ENCODE results near the gene TOX2.

Gene TOX2

GRCh38 chr20:44071057-44071456 lies 156.4 kb downstream of the TOX2 start:
- Histone ChIP-seq H2AK5ac (ENCODE audit: low read length) (no peak overlapping the region), H3K4me1 (ENCODE audit: control insufficient read depth, low read depth, low read length) (no peaks in the 10 kb centered on the region), H2BK5ac (ENCODE audit: low read length) (no peak overlapping the region), H3K18ac (ENCODE audit: low read length) (no peak overlapping the region), H3K27ac (ENCODE audit: low read depth, low read length) (no peak overlapping the region), H3K4ac (ENCODE audit: low read depth, low read length) (no peak overlapping the region), H3K36me3 (ENCODE audit: control insufficient read depth, insufficient read depth, low read length) (no peaks in the 10 kb centered on the region), H3K79me2 (ENCODE audit: control insufficient read depth, insufficient read depth, low read length) (no peaks in the 10 kb centered on the region), H3K9ac (ENCODE audit: low read length) (no peak overlapping the region), H2BK15ac (replicated peaks; ENCODE audit: low read depth) (no peak overlapping the region), H3K4me3 (ENCODE audit: low read length) (no peak overlapping the region), H4K5ac (ENCODE audit: low read length) (no peak overlapping the region), H3K56ac (ENCODE audit: low read length) (no peak overlapping the region), H2BK120ac (ENCODE audit: low read depth, low read length) (no peak overlapping the region), H3K4me2 (ENCODE audit: low read length) (no peak overlapping the region), H4K8ac (ENCODE audit: low read depth, low read length) (no peak overlapping the region), H3K79me1 (ENCODE audit: low read length) (no peaks in the 10 kb centered on the region), H3K23ac (ENCODE audit: low read length) (no peak overlapping the region), H3K27me3 (ENCODE audit: insufficient read depth, low read length, poor library complexity) (no peaks in the 10 kb centered on the region)
- DNase-seq = no peak
- WGBS (ENCODE audit: extremely low coverage, insufficient coverage, low lambda C conversion rate) = no CpG with 5 or more reads among the region's 10 CpGs

GRCh38 chr20:44071526-44072111 lies 157.0 kb downstream of the TOX2 start:
- Histone ChIP-seq H3K79me2 (ENCODE audit: control insufficient read depth, insufficient read depth, low read length) (no peaks in the 10 kb centered on the region), H2BK15ac (replicated peaks; ENCODE audit: low read depth) (no peak overlapping the region), H4K8ac (ENCODE audit: low read depth, low read length) (no peak overlapping the region), H2AK5ac (ENCODE audit: low read length) (no peak overlapping the region), H3K9ac (ENCODE audit: low read length) (no peak overlapping the region), H3K27ac (ENCODE audit: low read depth, low read length) (no peak overlapping the region), H3K4me2 (ENCODE audit: low read length) (no peak overlapping the region), H3K18ac (ENCODE audit: low read length) (no peak overlapping the region), H4K5ac (ENCODE audit: low read length) (no peak overlapping the region), H3K79me1 (ENCODE audit: low read length) (no peaks in the 10 kb centered on the region), H3K36me3 (ENCODE audit: control insufficient read depth, insufficient read depth, low read length) (no peaks in the 10 kb centered on the region), H2BK120ac (ENCODE audit: low read depth, low read length) (no peak overlapping the region), H3K4ac (ENCODE audit: low read depth, low read length) (no peak overlapping the region), H3K23ac (ENCODE audit: low read length) (no peak overlapping the region), H2BK5ac (ENCODE audit: low read length) (no peak overlapping the region), H3K56ac (ENCODE audit: low read length) (no peak overlapping the region), H3K27me3 (ENCODE audit: insufficient read depth, low read length, poor library complexity) (no peaks in the 10 kb centered on the region), H3K4me1 (ENCODE audit: control insufficient read depth, low read depth, low read length) (no peaks in the 10 kb centered on the region), H3K4me3 (ENCODE audit: low read length) (no peak overlapping the region)
- DNase-seq = no peak
- WGBS (ENCODE audit: extremely low coverage, insufficient coverage, low lambda C conversion rate) = no CpG with 5 or more reads among the region's 11 CpGs

GRCh38 chr20:44072384-44072783 lies 157.7 kb downstream of the TOX2 start:
- no peak for DNase-seq
- Histone ChIP-seq H3K27ac (ENCODE audit: low read depth, low read length) (no peak overlapping the region), H2BK5ac (ENCODE audit: low read length) (no peak overlapping the region), H3K36me3 (ENCODE audit: control insufficient read depth, insufficient read depth, low read length) (no peaks in the 10 kb centered on the region), H3K4me2 (ENCODE audit: low read length) (no peak overlapping the region), H3K4me3 (ENCODE audit: low read length) (no peak overlapping the region), H3K79me2 (ENCODE audit: control insufficient read depth, insufficient read depth, low read length) (no peaks in the 10 kb centered on the region), H2BK15ac (replicated peaks; ENCODE audit: low read depth) (no peak overlapping the region), H3K79me1 (ENCODE audit: low read length) (no peaks in the 10 kb centered on the region), H4K8ac (ENCODE audit: low read depth, low read length) (no peak overlapping the region), H3K23ac (ENCODE audit: low read length) (no peak overlapping the region), H3K27me3 (ENCODE audit: insufficient read depth, low read length, poor library complexity) (no peaks in the 10 kb centered on the region), H4K5ac (ENCODE audit: low read length) (no peak overlapping the region), H3K4me1 (ENCODE audit: control insufficient read depth, low read depth, low read length) (no peaks in the 10 kb centered on the region), H2AK5ac (ENCODE audit: low read length) (no peak overlapping the region), H3K4ac (ENCODE audit: low read depth, low read length) (no peak overlapping the region), H2BK120ac (ENCODE audit: low read depth, low read length) (no peak overlapping the region), H3K56ac (ENCODE audit: low read length) (no peak overlapping the region), H3K18ac (ENCODE audit: low read length) (no peak overlapping the region), H3K9ac (ENCODE audit: low read length) (no peak overlapping the region)
- WGBS (ENCODE audit: extremely low coverage, insufficient coverage, low lambda C conversion rate) = no CpG with 5 or more reads among the region's 6 CpGs

- H3K4ac ChIP-seq (ENCODE audit: low read depth, low read length) = no peak overlapping the region
- no peak overlapping the region for H3K23ac ChIP-seq (ENCODE audit: low read length)
- H3K4me1 ChIP-seq (ENCODE audit: control insufficient read depth, low read depth, low read length) = no peaks in the 10 kb centered on the region
- WGBS (ENCODE audit: extremely low coverage, insufficient coverage, low lambda C conversion rate) = no CpG with 5 or more reads among the region's 16 CpGs
- no peak overlapping the region for H3K56ac ChIP-seq (ENCODE audit: low read length)
- no peaks in the 10 kb centered on the region for H3K79me2 ChIP-seq (ENCODE audit: control insufficient read depth, insufficient read depth, low read length)
- H3K9ac ChIP-seq (ENCODE audit: low read length) = no peak overlapping the region
- no peak overlapping the region for H2BK15ac ChIP-seq (replicated peaks; ENCODE audit: low read depth)
- H2AK5ac ChIP-seq (ENCODE audit: low read length) = no peak overlapping the region
- no peak overlapping the region for H3K4me3 ChIP-seq (ENCODE audit: low read length)
- H3K18ac ChIP-seq (ENCODE audit: low read length) = no peak overlapping the region
- H2BK5ac ChIP-seq (ENCODE audit: low read length) = no peak overlapping the region
- no peak for DNase-seq
- no peak overlapping the region for H2BK120ac ChIP-seq (ENCODE audit: low read depth, low read length)
- no peaks in the 10 kb centered on the region for H3K36me3 ChIP-seq (ENCODE audit: control insufficient read depth, insufficient read depth, low read length)
- no peak overlapping the region for H3K27ac ChIP-seq (ENCODE audit: low read depth, low read length)
- no peak overlapping the region for H3K4me2 ChIP-seq (ENCODE audit: low read length)
- H4K5ac ChIP-seq (ENCODE audit: low read length) = no peak overlapping the region
- no peak overlapping the region for H4K8ac ChIP-seq (ENCODE audit: low read depth, low read length)
- no peaks in the 10 kb centered on the region for H3K79me1 ChIP-seq (ENCODE audit: low read length)
- H3K27me3 ChIP-seq (ENCODE audit: insufficient read depth, low read length, poor library complexity) = no peaks in the 10 kb centered on the region
Measured at GRCh38 chr20:44073011-44073674, 158.5 kb downstream of the TOX2 start.

GRCh38 chr20:44073675-44074071 lies 159.0 kb downstream of the TOX2 start:
- Histone ChIP-seq H3K4me3 (ENCODE audit: low read length) (no peak overlapping the region), H3K4me2 (ENCODE audit: low read length) (no peak overlapping the region), H3K27ac (ENCODE audit: low read depth, low read length) (no peak overlapping the region), H3K79me1 (ENCODE audit: low read length) (no peaks in the 10 kb centered on the region), H3K56ac (ENCODE audit: low read length) (no peak overlapping the region), H2AK5ac (ENCODE audit: low read length) (no peak overlapping the region), H2BK5ac (ENCODE audit: low read length) (no peak overlapping the region), H3K4ac (ENCODE audit: low read depth, low read length) (no peak overlapping the region), H3K36me3 (ENCODE audit: control insufficient read depth, insufficient read depth, low read length) (no peaks in the 10 kb centered on the region), H3K18ac (ENCODE audit: low read length) (no peak overlapping the region), H4K5ac (ENCODE audit: low read length) (no peak overlapping the region), H4K8ac (ENCODE audit: low read depth, low read length) (no peak overlapping the region), H3K23ac (ENCODE audit: low read length) (no peak overlapping the region), H3K79me2 (ENCODE audit: control insufficient read depth, insufficient read depth, low read length) (no peaks in the 10 kb centered on the region), H3K9ac (ENCODE audit: low read length) (no peak overlapping the region), H3K27me3 (ENCODE audit: insufficient read depth, low read length, poor library complexity) (no peaks in the 10 kb centered on the region), H3K4me1 (ENCODE audit: control insufficient read depth, low read depth, low read length) (no peaks in the 10 kb centered on the region), H2BK120ac (ENCODE audit: low read depth, low read length) (no peak overlapping the region), H2BK15ac (replicated peaks; ENCODE audit: low read depth) (no peak overlapping the region)
- DNase-seq = no peak
- no CpG with 5 or more reads among the region's 6 CpGs for WGBS (ENCODE audit: extremely low coverage, insufficient coverage, low lambda C conversion rate)
